Astrocyte (in vitro differentiated cells and primary cell): ENCODE results near the gene STUB1. TPM values are rescaled to one million over a fixed set of nuclear protein-coding genes. Genes with fewer than 3 reads are reported as not detected.
A peak's percentile ranks its signal among the peaks of the same experiment; 100 is the strongest.
"Not testable (repeated sequence)": the region's sequence is repeated elsewhere in the genome, so short reads cannot be mapped to it uniquely, and the experiment has no call there.

Experiments
- DNase-seq: peaks from one replicate; pipeline ENCODE4 v3.0.0-alpha.2; 2010; ENCODE audit warnings: low read depth
- FAIRE-seq: peaks from 2 replicates; lab custom pipeline; 2011; peaks lifted over from hg19 to GRCh38; lab: Jason Lieb, UNC
- H2AFZ ChIP-seq: 2 replicates; pipeline ENCODE4 v1.6.0; 2012; ENCODE audit warnings: low read depth, low read length, inconsistent platforms
- H3K27ac ChIP-seq: 2 replicates; pipeline ENCODE4 v1.5.1; 2011; ENCODE audit warnings: low read depth, low read length, inconsistent platforms
- H3K27me3 ChIP-seq: 2 replicates; pipeline ENCODE4 v1.6.0; 2011; ENCODE audit warnings: low read length, inconsistent platforms; ENCODE audit not compliant: insufficient read depth
- H3K36me3 ChIP-seq: 2 replicates; pipeline ENCODE4 v1.5.1; 2011; ENCODE audit warnings: low read length, inconsistent platforms; ENCODE audit not compliant: insufficient read depth
- H3K4me1 ChIP-seq: 2 replicates; pipeline ENCODE4 v1.5.1; 2011; ENCODE audit warnings: low read length, inconsistent platforms; ENCODE audit not compliant: insufficient read depth
- H3K4me2 ChIP-seq: 2 replicates; pipeline ENCODE4 v1.6.0; 2012; ENCODE audit warnings: low read length, inconsistent platforms
- H3K4me3 ChIP-seq: 2 replicates; pipeline ENCODE4 v1.5.1; 2011; ENCODE audit warnings: low read depth, mild to moderate bottlenecking, low read length, inconsistent platforms; ENCODE audit not compliant: insufficient read depth
- H3K79me2 ChIP-seq: 2 replicates; pipeline ENCODE4 v1.6.0; 2012; ENCODE audit warnings: mild to moderate bottlenecking, low read length, inconsistent platforms; ENCODE audit not compliant: insufficient read depth
- H3K9ac ChIP-seq: 2 replicates; pipeline ENCODE4 v1.6.0; 2012; ENCODE audit warnings: mild to moderate bottlenecking, low read length, inconsistent platforms
- H3K9me3 ChIP-seq: 2 replicates; pipeline ENCODE4 v1.5.1; 2012; ENCODE audit warnings: low read depth, mild to moderate bottlenecking, low read length, inconsistent platforms; ENCODE audit not compliant: insufficient read depth
- H4K20me1 ChIP-seq: 2 replicates; pipeline ENCODE4 v1.6.0; 2012; ENCODE audit warnings: low read length, inconsistent platforms; ENCODE audit not compliant: insufficient read depth
- H3K27ac Mint-ChIP-seq: one replicate; pipeline ENCODE4 v1.8.0; 2021; ENCODE audit warnings: mild to moderate bottlenecking, mixed read lengths; ENCODE audit not compliant: unreplicated experiment
- H3K27me3 Mint-ChIP-seq: one replicate; pipeline ENCODE4 v1.8.0; 2021; ENCODE audit warnings: low read depth, mixed read lengths; ENCODE audit not compliant: unreplicated experiment
- H3K36me3 Mint-ChIP-seq: one replicate; pipeline ENCODE4 v1.8.0; 2021; ENCODE audit warnings: low read depth, mixed read lengths; ENCODE audit not compliant: unreplicated experiment
- H3K4me1 Mint-ChIP-seq: one replicate; pipeline ENCODE4 v1.8.0; 2021; ENCODE audit warnings: low read depth, mixed read lengths; ENCODE audit not compliant: unreplicated experiment
- H3K4me3 Mint-ChIP-seq: one replicate; pipeline ENCODE4 v1.8.0; 2021; ENCODE audit warnings: mild to moderate bottlenecking, moderate library complexity, mixed read lengths; ENCODE audit not compliant: unreplicated experiment
- H3K9me3 Mint-ChIP-seq: one replicate; pipeline ENCODE4 v1.8.0; 2021; ENCODE audit warnings: mild to moderate bottlenecking, mixed read lengths; ENCODE audit not compliant: unreplicated experiment
- CTCF ChIP-seq: IDR thresholded peaks from 2 replicates; pipeline ENCODE4 v1.5.1; 2011; ENCODE audit warnings: low read depth, mild to moderate bottlenecking, inconsistent platforms, low read length, moderate library complexity; ENCODE audit not compliant: insufficient read depth
- EZH2 ChIP-seq: IDR thresholded peaks from 2 replicates; pipeline ENCODE4 v1.6.1; 2012; ENCODE audit warnings: mild to moderate bottlenecking, low read length, inconsistent platforms; ENCODE audit not compliant: insufficient read depth
- total RNA-seq: library from RNA; stranded (reverse); gene quantifications from 2 replicates; pipeline ENCODE4 v1.2.1, GENCODE V29; 2021

STUB1 gene
- total RNA-seq, 1 donor from 2014 or later, result 140 TPM

- H3K9ac ChIP-seq, result peak overlapping the region; percentile 92
- Mint-ChIP-seq H3K9me3 (no peaks in the 10 kb centered on the region), H3K27ac (peak overlapping the region; percentile 78), H3K4me3 (peak overlapping the region; percentile 89), H3K4me1 (peaks cover 4% of the 10 kb centered on the region), H3K27me3 (peaks cover 9% of the 10 kb centered on the region), H3K36me3 (peaks cover 2% of the 10 kb centered on the region)
- FAIRE-seq, result no peak
- no peaks in the 10 kb centered on the region for H3K9me3 ChIP-seq
- DNase-seq, result no peak
- H3K4me3 ChIP-seq, result peak overlapping the region; percentile 79
- H3K4me2 ChIP-seq, result peak overlapping the region; percentile 99
- no peak for TF ChIP-seq EZH2
- no peak for TF ChIP-seq CTCF
- H3K79me2 ChIP-seq, result peaks cover 41% of the 10 kb centered on the region
- H3K36me3 ChIP-seq, result no peaks in the 10 kb centered on the region
- H3K27me3 ChIP-seq, result peaks cover 5% of the 10 kb centered on the region
- no peaks in the 10 kb centered on the region for H4K20me1 ChIP-seq
- H3K4me1 ChIP-seq, result peaks cover 5% of the 10 kb centered on the region
- peak overlapping the region; percentile 79 for H2AFZ ChIP-seq
- H3K27ac ChIP-seq, result peak overlapping the region; percentile 79
Observed at GRCh38 chr16:689175-689897, 9.1 kb downstream of the STUB1 start.

- H3K27me3 ChIP-seq, FAIRE-seq: not testable (repeated sequence)
- H3K27me3 Mint-ChIP-seq, result peaks cover 20% of the 10 kb centered on the region
Observed at GRCh38 chr16:691242-691641, 11.0 kb downstream of the STUB1 start.

GRCh38 chr16:692356-693108, 12.3 kb downstream of the STUB1 start:
- Histone ChIP-seq H2AFZ (no peak overlapping the region), H3K36me3 (no peaks in the 10 kb centered on the region), H4K20me1 (no peaks in the 10 kb centered on the region), H3K9me3 (no peaks in the 10 kb centered on the region), H3K4me3 (no peak overlapping the region), H3K79me2 (peaks cover 19% of the 10 kb centered on the region), H3K4me1 (peaks cover 5% of the 10 kb centered on the region), H3K4me2 (no peak overlapping the region), H3K9ac (no peak overlapping the region), H3K27me3 (peaks cover 10% of the 10 kb centered on the region), H3K27ac (no peak overlapping the region)
- Mint-ChIP-seq H3K4me1 (peaks cover 2% of the 10 kb centered on the region), H3K27me3 (peaks cover 25% of the 10 kb centered on the region), H3K27ac (no peak overlapping the region), H3K36me3 (peaks cover 2% of the 10 kb centered on the region), H3K9me3 (no peaks in the 10 kb centered on the region), H3K4me3 (peak overlapping the region; percentile 50)
- TF ChIP-seq EZH2, result no peak
- TF ChIP-seq CTCF, result no peak
- FAIRE-seq (no peak), DNase-seq (no peak)

More at GRCh38 chr16:691242-691641, 11.0 kb downstream of the STUB1 start:
- DNase-seq, H3K36me3 Mint-ChIP-seq, H3K27ac ChIP-seq, H3K4me2 ChIP-seq, H3K9me3 Mint-ChIP-seq, H2AFZ ChIP-seq, H3K4me1 Mint-ChIP-seq, H3K4me3 ChIP-seq, H3K4me1 ChIP-seq, H3K27ac Mint-ChIP-seq, H3K36me3 ChIP-seq, H4K20me1 ChIP-seq, H3K9me3 ChIP-seq, H3K9ac ChIP-seq: not testable (repeated sequence)
- H3K4me3 Mint-ChIP-seq, result peak overlapping the region; percentile 89
- peaks cover 28% of the 10 kb centered on the region for H3K79me2 ChIP-seq
